HG03432 (cell line): ENCODE results near the gene ABCB4.
"Not testable (repeated sequence)": the region's sequence is repeated elsewhere in the genome, so short reads cannot be mapped to it uniquely, and the experiment has no call there.

Source experiments
- ATAC-seq: cut with Tn5 transposase; IDR thresholded peaks from one replicate; pipeline ENCODE4 v1.9.1; 2021; ENCODE audit warnings: mild to moderate bottlenecking, moderate library complexity; ENCODE audit not compliant: unreplicated experiment

Gene ABCB4

GRCh38 chr7:87479951-87480350 lies 4.5 kb upstream of the ABCB4 start:
- ATAC-seq: no peak

GRCh38 chr7:87476179-87476557 lies 688 bp upstream of the ABCB4 start:
- no peak for ATAC-seq

GRCh38 chr7:87474533-87475358 lies 734 bp downstream of the ABCB4 start:
- peak; percentile 78 for ATAC-seq

- ATAC-seq: peak; percentile 7
Measured at GRCh38 chr7:87473986-87474385, 1.5 kb downstream of the ABCB4 start.

GRCh38 chr7:87473192-87473591 lies 2.3 kb downstream of the ABCB4 start:
- ATAC-seq: no peak

GRCh38 chr7:87471473-87471872 lies 4.0 kb downstream of the ABCB4 start:
- no peak for ATAC-seq

GRCh38 chr7:87469204-87469603 lies 6.3 kb downstream of the ABCB4 start:
- not testable (repeated sequence) for ATAC-seq

GRCh38 chr7:87465534-87465880 lies 10.0 kb downstream of the ABCB4 start:
- not testable (repeated sequence) for ATAC-seq

- not testable (repeated sequence) for ATAC-seq
Measured at GRCh38 chr7:87464830-87465533, 10.5 kb downstream of the ABCB4 start.

GRCh38 chr7:87463982-87464381 lies 11.5 kb downstream of the ABCB4 start:
- ATAC-seq: no peak

- not testable (repeated sequence) for ATAC-seq
Measured at GRCh38 chr7:87460444-87460843, 15.0 kb downstream of the ABCB4 start.

- ATAC-seq: no peak
Measured at GRCh38 chr7:87459941-87460340, 15.5 kb downstream of the ABCB4 start.

- no peak for ATAC-seq
Measured at GRCh38 chr7:87458148-87458547, 17.3 kb downstream of the ABCB4 start.

GRCh38 chr7:87456247-87456646 lies 19.2 kb downstream of the ABCB4 start:
- no peak for ATAC-seq

GRCh38 chr7:87452279-87452678 lies 23.2 kb downstream of the ABCB4 start:
- no peak for ATAC-seq

- ATAC-seq: no peak
Measured at GRCh38 chr7:87451187-87451586, 24.3 kb downstream of the ABCB4 start.

GRCh38 chr7:87450706-87451105 lies 24.8 kb downstream of the ABCB4 start:
- ATAC-seq: no peak

- ATAC-seq: no peak
Measured at GRCh38 chr7:87448388-87448787, 27.1 kb downstream of the ABCB4 start.

- no peak for ATAC-seq
Measured at GRCh38 chr7:87447116-87447635, 28.3 kb downstream of the ABCB4 start.

- ATAC-seq: peak; percentile 96
Measured at GRCh38 chr7:87445897-87446296, 29.6 kb downstream of the ABCB4 start.

GRCh38 chr7:87435546-87435945 lies 39.9 kb downstream of the ABCB4 start:
- no peak for ATAC-seq

- no peak for ATAC-seq
Measured at GRCh38 chr7:87432536-87432935, 42.9 kb downstream of the ABCB4 start.
